ENCODE data around the gene SLC5A11.

SLC5A11 gene

GRCh38 chr16:24819462-24820040, 26.2 kb upstream of the SLC5A11 start:
- peaks cover 68 to 92% of the 10 kb centered on the region in 2 donors for H3K36me3 ChIP-seq (ENCODE audit: control insufficient read depth in 1 of 2, insufficient read depth in 2 of 2, low read length in 2 of 2)
- no peaks in the 10 kb centered on the region for H3K9me3 ChIP-seq (ENCODE audit: control insufficient read depth in 1 of 2, low read length in 2 of 2)
- no peaks in the 10 kb centered on the region for H3K4me1 ChIP-seq (ENCODE audit: control insufficient read depth in 1 of 2, insufficient read depth in 2 of 2, low read length in 2 of 2)
- no peaks in the 10 kb centered on the region for H3K27me3 ChIP-seq (ENCODE audit: control insufficient read depth in 1 of 2, insufficient read depth in 2 of 2, low read length in 2 of 2)
- no peak overlapping the region for H3K4me3 ChIP-seq (ENCODE audit: low read depth in 1 of 2, low read length in 2 of 2)
- no peak overlapping the region for H3K9ac ChIP-seq (ENCODE audit: low read depth in 1 of 2, low read length in 2 of 2)
- no peak overlapping the region for H3K27ac ChIP-seq (ENCODE audit: low read depth, low read length)

GRCh38 chr16:24820522-24820921, 25.2 kb upstream of the SLC5A11 start:
- Histone ChIP-seq H3K27ac (ENCODE audit: low read depth, low read length) (no peak overlapping the region), H3K4me1 (ENCODE audit: control insufficient read depth in 1 of 2, insufficient read depth in 2 of 2, low read length in 2 of 2) (no peaks in the 10 kb centered on the region), H3K9me3 (ENCODE audit: control insufficient read depth in 1 of 2, low read length in 2 of 2) (no peaks in the 10 kb centered on the region), H3K4me3 (ENCODE audit: low read depth in 1 of 2, low read length in 2 of 2) (no peak overlapping the region), H3K9ac (ENCODE audit: low read depth in 1 of 2, low read length in 2 of 2) (no peak overlapping the region), H3K27me3 (ENCODE audit: control insufficient read depth in 1 of 2, insufficient read depth in 2 of 2, low read length in 2 of 2) (no peaks in the 10 kb centered on the region), H3K36me3 (ENCODE audit: control insufficient read depth in 1 of 2, insufficient read depth in 2 of 2, low read length in 2 of 2) (peaks cover 60 to 88% of the 10 kb centered on the region in 2 donors)

GRCh38 chr16:24821129-24821528, 24.6 kb upstream of the SLC5A11 start:
- Histone ChIP-seq H3K4me1 (ENCODE audit: control insufficient read depth in 1 of 2, insufficient read depth in 2 of 2, low read length in 2 of 2) (no peaks in the 10 kb centered on the region), H3K27ac (ENCODE audit: low read depth, low read length) (no peak overlapping the region), H3K36me3 (ENCODE audit: control insufficient read depth in 1 of 2, insufficient read depth in 2 of 2, low read length in 2 of 2) (peaks cover 60 to 88% of the 10 kb centered on the region in 2 donors), H3K4me3 (ENCODE audit: low read depth in 1 of 2, low read length in 2 of 2) (no peak overlapping the region), H3K27me3 (ENCODE audit: control insufficient read depth in 1 of 2, insufficient read depth in 2 of 2, low read length in 2 of 2) (no peaks in the 10 kb centered on the region), H3K9ac (ENCODE audit: low read depth in 1 of 2, low read length in 2 of 2) (no peak overlapping the region), H3K9me3 (ENCODE audit: control insufficient read depth in 1 of 2, low read length in 2 of 2) (no peaks in the 10 kb centered on the region)

DNA sequence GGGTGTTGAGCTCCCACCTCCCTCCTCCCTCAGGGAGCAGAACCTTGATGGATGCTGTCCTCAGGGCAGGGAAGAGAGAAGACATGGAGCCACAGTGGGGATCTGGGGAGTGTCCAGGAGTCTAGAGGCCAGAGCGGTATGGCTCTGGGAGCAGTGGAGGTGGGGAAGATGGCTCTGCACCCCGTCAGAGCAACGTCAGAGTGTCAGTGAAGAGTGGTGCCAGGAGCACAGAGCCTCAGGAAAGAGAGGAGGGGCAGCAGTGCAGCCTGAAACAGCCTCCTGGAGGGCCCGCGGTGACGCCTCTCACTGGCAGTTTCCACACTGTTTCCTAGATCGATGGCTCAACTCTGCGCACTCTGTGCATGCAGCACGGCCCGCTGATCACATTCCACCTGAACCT, 23.2 kb upstream of the SLC5A11 start:
- Histone ChIP-seq H3K9ac (ENCODE audit: low read depth in 1 of 2, low read length in 2 of 2) (no peak overlapping the region), H3K36me3 (ENCODE audit: control insufficient read depth in 1 of 2, insufficient read depth in 2 of 2, low read length in 2 of 2) (peaks cover 58 to 87% of the 10 kb centered on the region in 2 donors), H3K4me3 (ENCODE audit: low read depth in 1 of 2, low read length in 2 of 2) (no peak overlapping the region), H3K27ac (ENCODE audit: low read depth, low read length) (no peak overlapping the region), H3K4me1 (ENCODE audit: control insufficient read depth in 1 of 2, insufficient read depth in 2 of 2, low read length in 2 of 2) (no peaks in the 10 kb centered on the region), H3K27me3 (ENCODE audit: control insufficient read depth in 1 of 2, insufficient read depth in 2 of 2, low read length in 2 of 2) (no peaks in the 10 kb centered on the region), H3K9me3 (ENCODE audit: control insufficient read depth in 1 of 2, low read length in 2 of 2) (no peaks in the 10 kb centered on the region)

GRCh38 chr16:24822974-24823373, 22.8 kb upstream of the SLC5A11 start:
- Histone ChIP-seq H3K4me3 (ENCODE audit: low read depth in 1 of 2, low read length in 2 of 2) (no peak overlapping the region), H3K36me3 (ENCODE audit: control insufficient read depth in 1 of 2, insufficient read depth in 2 of 2, low read length in 2 of 2) (peaks cover 54 to 87% of the 10 kb centered on the region in 2 donors), H3K9ac (ENCODE audit: low read depth in 1 of 2, low read length in 2 of 2) (no peak overlapping the region), H3K9me3 (ENCODE audit: control insufficient read depth in 1 of 2, low read length in 2 of 2) (no peaks in the 10 kb centered on the region), H3K4me1 (ENCODE audit: control insufficient read depth in 1 of 2, insufficient read depth in 2 of 2, low read length in 2 of 2) (no peaks in the 10 kb centered on the region), H3K27me3 (ENCODE audit: control insufficient read depth in 1 of 2, insufficient read depth in 2 of 2, low read length in 2 of 2) (no peaks in the 10 kb centered on the region), H3K27ac (ENCODE audit: low read depth, low read length) (no peak overlapping the region)

DNA sequence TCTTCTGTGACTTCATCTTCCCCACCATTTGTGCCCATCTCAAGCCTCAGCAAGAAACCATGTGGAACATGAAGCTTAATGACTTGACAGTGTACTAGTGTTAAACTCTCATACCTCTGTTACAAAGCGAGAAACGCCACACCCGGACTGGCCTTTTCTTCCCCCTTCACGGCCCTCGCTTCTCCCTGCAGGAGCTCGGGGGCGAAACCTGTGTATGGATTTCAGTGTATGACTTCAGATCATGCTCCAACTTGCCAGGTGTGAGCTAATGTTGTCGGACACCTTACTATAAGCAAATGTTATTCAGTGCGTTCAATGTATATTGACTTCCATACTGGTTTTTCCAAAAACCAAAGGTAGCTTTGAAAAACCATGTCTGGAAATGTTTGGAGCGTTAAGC, 20.1 kb upstream of the SLC5A11 start:
- peaks cover 38 to 63% of the 10 kb centered on the region in 2 donors for H3K36me3 ChIP-seq (ENCODE audit: control insufficient read depth in 1 of 2, insufficient read depth in 2 of 2, low read length in 2 of 2)
- H3K27me3 ChIP-seq (ENCODE audit: control insufficient read depth in 1 of 2, insufficient read depth in 2 of 2, low read length in 2 of 2): no peaks in the 10 kb centered on the region
- H3K4me3 ChIP-seq (ENCODE audit: low read depth in 1 of 2, low read length in 2 of 2): no peak overlapping the region

GRCh38 chr16:24826096-24826690, 19.6 kb upstream of the SLC5A11 start:
- Histone ChIP-seq H3K9me3 (ENCODE audit: control insufficient read depth in 1 of 2, low read length in 2 of 2) (no peaks in the 10 kb centered on the region), H3K4me3 (ENCODE audit: low read depth in 1 of 2, low read length in 2 of 2) (no peak overlapping the region), H3K27ac (ENCODE audit: low read depth, low read length) (no peak overlapping the region), H3K4me1 (ENCODE audit: control insufficient read depth in 1 of 2, insufficient read depth in 2 of 2, low read length in 2 of 2) (no peaks in the 10 kb centered on the region), H3K27me3 (ENCODE audit: control insufficient read depth in 1 of 2, insufficient read depth in 2 of 2, low read length in 2 of 2) (no peaks in the 10 kb centered on the region), H3K9ac (ENCODE audit: low read depth in 1 of 2, low read length in 2 of 2) (no peak overlapping the region), H3K36me3 (ENCODE audit: control insufficient read depth in 1 of 2, insufficient read depth in 2 of 2, low read length in 2 of 2) (peaks cover 33 to 58% of the 10 kb centered on the region in 2 donors)

More for the DNA sequence above, 20.1 kb upstream of the SLC5A11 start:
- H3K27ac ChIP-seq (ENCODE audit: low read depth, low read length): no peak overlapping the region
- H3K9ac ChIP-seq (ENCODE audit: low read depth in 1 of 2, low read length in 2 of 2): no peak overlapping the region
- H3K9me3 ChIP-seq (ENCODE audit: control insufficient read depth in 1 of 2, low read length in 2 of 2): no peaks in the 10 kb centered on the region
- no peaks in the 10 kb centered on the region for H3K4me1 ChIP-seq (ENCODE audit: control insufficient read depth in 1 of 2, insufficient read depth in 2 of 2, low read length in 2 of 2)

DNA sequence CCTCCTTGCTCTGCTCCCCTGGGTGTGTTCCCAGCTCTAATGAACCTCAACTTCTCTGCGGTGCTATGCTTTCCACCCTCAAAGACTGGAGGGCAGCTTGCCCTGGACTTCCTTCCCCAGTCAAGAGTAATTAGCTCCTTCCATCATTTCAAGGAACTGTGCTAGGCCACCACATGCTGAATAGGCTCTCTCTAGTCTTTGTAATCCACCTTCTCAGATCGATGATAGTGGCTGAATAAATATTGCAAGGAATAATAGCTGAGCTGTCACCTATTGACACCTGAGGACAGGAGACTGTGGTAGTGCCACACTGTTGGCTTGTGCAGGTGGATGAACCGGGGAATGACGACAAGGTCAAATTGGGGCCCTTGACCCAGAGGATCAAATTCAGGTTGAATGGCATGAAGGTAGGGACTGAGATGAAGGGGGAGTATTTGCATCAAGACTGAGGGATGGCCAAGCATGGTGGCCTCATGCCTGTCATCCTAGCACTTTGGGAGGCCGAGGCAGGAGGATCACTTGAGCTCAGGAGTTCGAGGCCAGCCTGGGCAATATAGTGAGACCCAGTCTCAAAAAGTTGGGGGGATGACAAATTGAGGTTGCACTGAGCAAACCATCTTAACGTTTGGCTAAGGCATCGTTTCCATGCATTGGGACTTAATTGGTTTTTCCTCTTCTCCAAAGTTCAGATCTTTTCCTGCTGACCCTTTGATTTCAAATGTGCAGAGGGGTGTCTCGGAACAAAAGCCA, 18.8 kb upstream of the SLC5A11 start:
- Histone ChIP-seq H3K4me1 (ENCODE audit: control insufficient read depth in 1 of 2, insufficient read depth in 2 of 2, low read length in 2 of 2) (no peaks in the 10 kb centered on the region), H3K27me3 (ENCODE audit: control insufficient read depth in 1 of 2, insufficient read depth in 2 of 2, low read length in 2 of 2) (no peaks in the 10 kb centered on the region), H3K36me3 (ENCODE audit: control insufficient read depth in 1 of 2, insufficient read depth in 2 of 2, low read length in 2 of 2) (peaks cover 25 to 50% of the 10 kb centered on the region in 2 donors), H3K9me3 (ENCODE audit: control insufficient read depth in 1 of 2, low read length in 2 of 2) (no peaks in the 10 kb centered on the region), H3K4me3 (ENCODE audit: low read depth in 1 of 2, low read length in 2 of 2) (no peak overlapping the region), H3K9ac (ENCODE audit: low read depth in 1 of 2, low read length in 2 of 2) (no peak overlapping the region), H3K27ac (ENCODE audit: low read depth, low read length) (no peak overlapping the region)

DNA sequence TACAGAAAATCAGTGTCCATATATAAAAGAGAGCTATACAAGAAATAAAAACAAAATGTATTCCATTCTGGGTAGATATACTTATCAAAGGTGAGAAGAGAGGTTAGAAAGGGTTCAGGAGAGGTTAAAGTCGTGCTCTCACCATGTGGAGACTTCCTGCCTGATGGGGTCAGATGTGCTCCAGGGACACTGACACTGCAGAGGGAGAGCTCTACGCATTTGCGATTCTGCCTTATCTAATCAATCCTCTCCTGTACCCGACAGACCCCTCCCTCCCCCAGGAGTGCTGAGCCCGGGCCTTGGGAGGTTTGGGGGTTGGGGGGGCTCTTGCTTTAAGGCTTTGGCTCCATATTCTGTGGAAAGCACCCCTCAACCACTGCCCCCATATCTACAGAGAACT, 16.6 kb upstream of the SLC5A11 start:
- Histone ChIP-seq H3K27ac (ENCODE audit: low read depth, low read length) (no peak overlapping the region), H3K27me3 (ENCODE audit: control insufficient read depth in 1 of 2, insufficient read depth in 2 of 2, low read length in 2 of 2) (no peaks in the 10 kb centered on the region), H3K9me3 (ENCODE audit: control insufficient read depth in 1 of 2, low read length in 2 of 2) (no peaks in the 10 kb centered on the region), H3K4me3 (ENCODE audit: low read depth in 1 of 2, low read length in 2 of 2) (no peak overlapping the region), H3K36me3 (ENCODE audit: control insufficient read depth in 1 of 2, insufficient read depth in 2 of 2, low read length in 2 of 2) (peaks cover 9 to 31% of the 10 kb centered on the region in 2 donors), H3K9ac (ENCODE audit: low read depth in 1 of 2, low read length in 2 of 2) (no peak overlapping the region), H3K4me1 (ENCODE audit: control insufficient read depth in 1 of 2, insufficient read depth in 2 of 2, low read length in 2 of 2) (peaks cover 1 to 2% of the 10 kb centered on the region in 2 donors)

DNA sequence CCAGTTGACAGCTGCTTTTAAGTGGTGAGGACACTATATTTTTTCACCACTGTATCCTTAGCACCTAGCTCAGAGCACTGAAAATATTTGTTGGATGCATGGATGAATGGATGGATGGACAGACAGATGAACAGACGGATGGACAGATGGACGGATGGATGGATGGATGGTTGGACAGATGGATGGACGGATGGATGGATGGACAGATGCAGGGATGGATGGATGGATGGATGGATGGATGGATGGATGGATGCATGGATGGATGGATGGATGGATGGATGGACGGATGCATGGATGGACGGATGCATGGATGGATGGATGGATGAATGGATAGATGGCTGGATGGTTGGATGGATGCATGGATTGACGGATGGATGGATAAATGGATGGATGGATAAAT, 12.4 kb upstream of the SLC5A11 start:
- no peak overlapping the region for H3K9ac ChIP-seq (ENCODE audit: low read depth in 1 of 2, low read length in 2 of 2)
- no peak overlapping the region for H3K4me3 ChIP-seq (ENCODE audit: low read depth in 1 of 2, low read length in 2 of 2)
- peaks cover 0 to 2% of the 10 kb centered on the region in 2 donors for H3K36me3 ChIP-seq (ENCODE audit: control insufficient read depth in 1 of 2, insufficient read depth in 2 of 2, low read length in 2 of 2)
- H3K4me1 ChIP-seq (ENCODE audit: control insufficient read depth in 1 of 2, insufficient read depth in 2 of 2, low read length in 2 of 2): peaks cover 4 to 8% of the 10 kb centered on the region in 2 donors
- no peak overlapping the region for H3K27ac ChIP-seq (ENCODE audit: low read depth, low read length)
- H3K9me3 ChIP-seq (ENCODE audit: control insufficient read depth in 1 of 2, low read length in 2 of 2): no peaks in the 10 kb centered on the region
- H3K27me3 ChIP-seq (ENCODE audit: control insufficient read depth in 1 of 2, insufficient read depth in 2 of 2, low read length in 2 of 2): no peaks in the 10 kb centered on the region

Data from duodenal mucosa (tissue), 2 donors.